ENCODE data around the gene AKTIP.

The AKTIP gene

DNA sequence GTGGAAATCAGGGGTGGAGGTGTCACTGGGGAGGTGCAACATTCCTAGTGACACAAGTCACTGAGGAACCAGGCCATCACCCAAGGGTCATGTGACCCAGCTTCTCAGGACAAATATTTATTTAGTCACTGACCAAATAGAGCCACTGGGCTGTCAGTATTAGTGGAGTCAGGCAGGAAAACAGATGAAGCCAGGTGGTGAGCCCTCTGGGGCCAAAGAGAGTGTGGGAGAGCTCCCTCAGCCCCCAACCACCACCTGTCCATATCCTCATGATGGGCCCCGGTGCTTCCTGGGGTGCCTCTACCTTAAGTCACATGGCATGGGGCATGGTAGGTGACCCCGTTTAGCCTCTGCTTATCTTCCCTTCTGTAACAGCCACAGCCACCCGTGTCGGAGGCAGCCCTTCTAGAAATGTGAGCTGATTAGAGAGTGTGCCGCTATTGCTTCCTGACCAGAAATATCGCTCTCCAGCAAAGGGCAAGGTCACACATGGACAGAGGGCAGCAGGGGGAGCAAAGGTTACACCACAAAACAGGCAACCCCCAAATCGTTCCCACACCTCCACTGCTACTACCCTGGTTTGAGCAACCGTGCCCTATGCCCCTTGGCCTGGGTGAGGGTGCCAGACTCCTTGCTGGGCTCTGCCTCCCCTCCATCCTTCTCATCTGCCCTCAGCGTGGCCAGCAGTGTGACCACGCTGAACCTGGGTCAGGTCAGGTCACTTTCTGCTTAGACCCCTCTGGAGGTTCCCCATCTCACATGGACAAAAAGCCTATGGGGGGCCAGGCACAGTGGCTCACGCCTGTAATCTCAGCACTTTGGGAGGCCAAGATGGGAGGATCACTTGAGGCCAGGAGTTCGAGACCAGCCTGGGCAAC lies 8.6 kb upstream of the AKTIP start:
- FAIRE-seq: no peak
- DNase-seq (ENCODE audit: insufficient read length, low spot score): no peak
- TF ChIP-seq, protein P1, sequence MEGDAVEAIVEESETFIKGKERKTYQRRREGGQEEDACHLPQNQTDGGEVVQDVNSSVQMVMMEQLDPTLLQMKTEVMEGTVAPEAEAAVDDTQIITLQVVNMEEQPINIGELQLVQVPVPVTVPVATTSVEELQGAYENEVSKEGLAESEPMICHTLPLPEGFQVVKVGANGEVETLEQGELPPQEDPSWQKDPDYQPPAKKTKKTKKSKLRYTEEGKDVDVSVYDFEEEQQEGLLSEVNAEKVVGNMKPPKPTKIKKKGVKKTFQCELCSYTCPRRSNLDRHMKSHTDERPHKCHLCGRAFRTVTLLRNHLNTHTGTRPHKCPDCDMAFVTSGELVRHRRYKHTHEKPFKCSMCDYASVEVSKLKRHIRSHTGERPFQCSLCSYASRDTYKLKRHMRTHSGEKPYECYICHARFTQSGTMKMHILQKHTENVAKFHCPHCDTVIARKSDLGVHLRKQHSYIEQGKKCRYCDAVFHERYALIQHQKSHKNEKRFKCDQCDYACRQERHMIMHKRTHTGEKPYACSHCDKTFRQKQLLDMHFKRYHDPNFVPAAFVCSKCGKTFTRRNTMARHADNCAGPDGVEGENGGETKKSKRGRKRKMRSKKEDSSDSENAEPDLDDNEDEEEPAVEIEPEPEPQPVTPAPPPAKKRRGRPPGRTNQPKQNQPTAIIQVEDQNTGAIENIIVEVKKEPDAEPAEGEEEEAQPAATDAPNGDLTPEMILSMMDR (IDR thresholded peaks at IDR 0.05; ENCODE audit: insufficient read depth, missing control alignments): no peak

DNA sequence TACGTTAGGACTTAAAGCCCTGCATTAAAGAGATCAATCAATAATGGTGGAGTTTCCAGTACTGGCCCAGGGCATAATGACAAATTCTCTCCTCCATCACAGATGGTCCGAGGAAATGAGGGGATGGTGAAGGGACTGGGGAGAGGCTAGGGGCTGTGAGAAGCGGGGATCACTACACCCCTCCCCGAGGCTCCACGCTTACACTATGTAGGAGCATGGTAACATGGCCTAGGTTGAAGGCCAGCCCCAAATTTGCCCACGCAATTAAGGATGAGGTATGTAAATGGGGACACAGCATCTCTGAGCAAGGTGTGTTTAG lies 8.0 kb upstream of the AKTIP start:
- DNase-seq (ENCODE audit: insufficient read length, low spot score): no peak
- FAIRE-seq: no peak

DNA sequence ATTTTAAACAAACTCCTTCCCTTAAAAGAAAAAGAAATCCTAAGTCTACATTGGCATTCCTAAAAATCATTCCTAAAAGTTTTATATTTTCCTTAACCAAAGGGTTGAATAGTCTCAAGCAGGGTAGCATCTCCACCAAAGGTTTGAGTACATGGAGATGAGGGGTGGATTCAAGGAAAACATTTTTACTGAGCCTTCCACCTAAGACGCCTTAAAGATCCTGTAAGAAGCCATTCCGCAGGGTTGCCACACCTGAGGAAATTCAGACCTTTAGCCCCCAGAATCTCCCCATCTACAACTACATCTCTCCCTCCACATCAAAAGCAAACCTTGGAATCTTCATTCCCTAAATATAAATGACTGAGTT lies 7.7 kb upstream of the AKTIP start:
- DNase-seq (ENCODE audit: insufficient read length, low spot score) (no peak), FAIRE-seq (no peak)
- TF ChIP-seq, protein P1 (IDR thresholded peaks at IDR 0.05; ENCODE audit: insufficient read depth, missing control alignments): no peak

More for the DNA sequence above, 8.0 kb upstream of the AKTIP start:
- TF ChIP-seq, protein P1 (IDR thresholded peaks at IDR 0.05; ENCODE audit: insufficient read depth, missing control alignments): no peak

DNA sequence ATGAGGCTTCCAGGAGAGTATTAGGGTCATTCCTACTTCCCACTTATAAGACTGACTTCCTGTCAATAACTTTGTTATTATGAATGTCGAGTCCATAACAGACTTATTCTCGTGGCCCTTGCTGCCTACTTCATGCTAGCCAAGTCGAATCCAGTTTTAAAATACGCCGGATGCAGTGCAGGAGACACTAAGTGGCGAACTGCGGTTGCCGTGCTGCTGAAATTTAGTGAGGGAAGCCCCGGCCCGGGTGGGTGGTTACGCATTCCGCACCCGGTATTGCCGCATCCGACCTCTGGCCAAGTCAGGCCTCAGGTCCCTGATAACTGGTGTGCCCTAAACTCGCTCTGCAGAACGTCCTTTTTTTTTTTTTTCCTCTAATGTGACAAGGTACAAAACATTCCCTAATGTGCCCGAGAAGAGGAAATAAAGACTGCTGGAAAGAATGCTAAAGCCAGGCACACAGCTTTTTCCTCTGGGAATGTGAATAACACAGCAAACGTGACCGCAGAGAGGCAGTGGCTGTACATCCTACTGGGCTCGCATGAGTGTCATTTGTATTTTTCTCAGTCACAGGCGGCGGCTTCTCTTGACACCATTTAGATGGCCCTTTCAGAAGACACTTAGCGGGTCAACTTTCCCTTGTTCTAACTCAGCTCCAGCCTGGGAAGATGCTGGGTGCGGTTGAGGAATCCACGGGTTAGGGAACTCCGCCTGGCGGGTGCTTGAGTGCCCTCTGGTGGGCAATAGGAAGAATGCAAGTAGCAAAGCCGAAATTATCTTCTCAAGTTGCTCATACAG lies 7.1 kb upstream of the AKTIP start:
- TF ChIP-seq, protein P1 (IDR thresholded peaks at IDR 0.05; ENCODE audit: insufficient read depth, missing control alignments): peak; percentile 91
- no peak for FAIRE-seq
- peak; percentile 29 for DNase-seq (ENCODE audit: insufficient read length, low spot score)

DNA sequence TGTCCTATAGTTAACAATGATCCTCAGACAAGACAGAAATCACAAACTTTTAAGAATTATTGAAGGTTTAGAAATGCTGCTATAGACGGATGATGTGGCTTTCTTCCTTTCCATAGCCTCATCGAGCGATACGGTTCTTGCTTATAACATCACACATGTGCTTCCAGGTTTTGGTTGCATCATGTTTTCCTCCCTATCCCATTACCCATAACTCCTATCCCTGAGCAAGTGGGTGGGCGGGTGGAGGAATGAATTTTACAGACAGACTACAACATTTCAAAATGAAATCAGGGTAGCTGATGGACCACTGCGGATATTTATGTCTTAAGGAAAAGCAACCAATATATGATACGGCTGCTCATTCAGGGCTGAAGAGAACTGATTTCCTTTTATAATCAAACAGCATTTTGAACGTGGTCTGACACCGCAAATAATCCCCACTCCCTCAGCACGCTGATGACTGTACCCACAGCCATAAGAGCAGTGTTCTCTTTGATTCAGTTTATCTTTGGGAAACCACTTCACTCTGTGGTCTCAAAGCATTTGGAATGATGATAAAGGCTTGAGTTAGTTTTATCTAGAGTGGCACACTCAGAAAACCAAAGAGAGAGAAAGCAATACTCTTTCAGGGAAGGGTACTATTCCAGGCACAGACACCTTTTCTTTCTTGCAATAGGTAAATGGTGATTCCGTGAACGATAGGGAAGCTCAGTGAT lies 4.6 kb upstream of the AKTIP start:
- TF ChIP-seq, protein P1 (IDR thresholded peaks at IDR 0.05; ENCODE audit: insufficient read depth, missing control alignments): no peak
- no peak for DNase-seq (ENCODE audit: insufficient read length, low spot score)
- no peak for FAIRE-seq

DNA sequence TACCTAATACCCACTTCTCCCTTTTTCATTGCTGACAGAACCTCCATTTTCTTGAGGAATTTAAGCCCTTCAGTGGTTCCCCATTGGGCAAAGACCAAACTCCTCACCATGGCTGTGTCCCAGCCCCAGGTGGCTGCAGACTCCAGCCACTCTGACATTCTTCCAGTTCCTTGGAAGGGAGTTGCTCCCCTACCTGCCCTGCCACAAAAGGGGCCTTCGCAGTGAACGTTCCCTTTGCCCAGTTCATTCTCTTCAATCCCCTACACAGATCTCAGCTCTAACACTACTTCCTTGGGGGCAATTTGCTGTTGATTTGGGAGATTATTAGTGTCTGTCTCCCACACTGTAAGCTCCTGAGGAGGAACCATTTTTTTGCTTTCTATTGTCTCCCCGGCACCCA lies 3.2 kb upstream of the AKTIP start:
- TF ChIP-seq, protein P1 (IDR thresholded peaks at IDR 0.05; ENCODE audit: insufficient read depth, missing control alignments): no peak
- FAIRE-seq: no peak
- no peak for DNase-seq (ENCODE audit: insufficient read length, low spot score)

Measured in D721Med (cell line).